HCT116 (cell line): ENCODE results near the gene FBXL16. TPM values are rescaled to one million over a fixed set of nuclear protein-coding genes. Genes with fewer than 3 reads are reported as not detected.

Experiments used
- ATAC-seq: fragments of 200-7000 bp; cut with Tn5 transposase; 2 replicates; pipeline ENCODE4 v1.9.1; 2020; ENCODE audit warnings: mild to moderate bottlenecking, moderate library complexity
- BruUV-seq: library from RNA; stranded (reverse); fragments of 400-500 nt; replicated peaks from 2 replicates; lab custom pipeline; 2021; lab: Mats Ljungman, UMichigan
- CTCF ChIA-PET: fragments of 300-600 bp; sonication (Branson Sonifier 250); formaldehyde crosslinking; loops from one replicate; lab custom pipeline; 2021; ENCODE audit warnings: antibody characterized with exemption; lab: Charles Lee
- POLR2A ChIA-PET: fragments of 300-600, 350-600 bp; sonication (Branson Sonifier 250); formaldehyde crosslinking; loops from one replicate; lab custom pipeline; 2021; ENCODE audit warnings: antibody characterized with exemption; lab: Charles Lee
- RAD21 ChIA-PET, 2 experiments: fragments of 300-600 bp; sonication (Branson Sonifier 250); formaldehyde crosslinking; loops; one replicate each; lab custom pipeline; 2023; ENCODE audit warnings: low total read pairs in 2 of 2; ENCODE audit not compliant: uncharacterized antibody in 2 of 2, unreplicated experiment in 2 of 2, low non-redundant PET in 1 of 2; lab: Charles Lee
- DNase-seq: peaks from one replicate; pipeline ENCODE4 v3.0.0-alpha.2; 2010; ENCODE audit warnings: low read depth, low spot score
- H2AFZ ChIP-seq: fragments of 200-600 bp; shearing (Covaris generic), sonication (generic); 2 replicates; pipeline ENCODE4 v1.6.1; 2017; ENCODE audit warnings: low read depth, mixed run types, mixed read lengths, antibody characterized with exemption, low read length; ENCODE audit not compliant: poor library complexity, severe bottlenecking
- H3K27ac ChIP-seq: 2 replicates; pipeline ENCODE4 v1.5.1; 2012; ENCODE audit warnings: low read depth, low read length
- H3K27me3 ChIP-seq: fragments of 200-600 bp; sonication (generic); 2 replicates; pipeline ENCODE4 v1.6.1; 2016; ENCODE audit warnings: mixed run types, low read length, mixed read lengths; ENCODE audit not compliant: insufficient read depth
- H3K36me3 ChIP-seq, 2 experiments: fragments of 200-500 bp in 1 of 2; fragments of 200-600 bp in 1 of 2; sonication (Bioruptor generic) in 1 of 2; sonication (generic) in 1 of 2; 2 replicates each; pipeline versions ENCODE4 v1.5.1 to v1.6.1; 2014 to 2016; ENCODE audit warnings: low read length in 2 of 2, inconsistent platforms in 1 of 2, mixed read lengths in 1 of 2, mixed run types in 1 of 2; ENCODE audit not compliant: insufficient read depth in 2 of 2, control insufficient read depth in 1 of 2
- H3K4me1 ChIP-seq, 2 experiments: fragments of 200-600 bp in 1 of 2; sonication (generic) in 1 of 2; 2 replicates each; pipeline versions ENCODE4 v1.5.1 to v1.6.1; 2012 to 2017; ENCODE audit warnings: low read length in 2 of 2, inconsistent platforms in 1 of 2, mild to moderate bottlenecking in 1 of 2, mixed read lengths in 1 of 2, mixed run types in 1 of 2, moderate library complexity in 1 of 2; ENCODE audit not compliant: insufficient read depth in 2 of 2, control insufficient read depth in 1 of 2
- H3K4me2 ChIP-seq: fragments of 200-600 bp; sonication (generic); 2 replicates; pipeline ENCODE4 v1.6.1; 2017; ENCODE audit warnings: mixed run types, low read length, mixed read lengths
- H3K4me3 ChIP-seq, 2 experiments: fragments of 200-600 bp in 1 of 2; sonication (generic) in 1 of 2; replicated peaks in 1 of 2; 2 replicates each; pipeline ENCODE4 v1.5.1; 2011 to 2016; ENCODE audit warnings: low read length in 2 of 2, control low read depth in 1 of 2, low read depth in 1 of 2, mild to moderate bottlenecking in 1 of 2, mixed read lengths in 1 of 2, mixed run types in 1 of 2
- H3K79me2 ChIP-seq: fragments of 200-600 bp; sonication (generic); 2 replicates; pipeline ENCODE4 v1.6.1; 2017; ENCODE audit warnings: mild to moderate bottlenecking, mixed run types, low read length, moderate library complexity, mixed read lengths; ENCODE audit not compliant: insufficient read depth
- H3K9ac ChIP-seq: fragments of 200-600 bp; sonication (generic); 2 replicates; pipeline ENCODE4 v1.6.1; 2016; ENCODE audit warnings: low read length, mixed read lengths
- H3K9me2 ChIP-seq: fragments of 200-600 bp; sonication (generic), shearing (Covaris generic); 2 replicates; pipeline ENCODE4 v1.6.1; 2017; ENCODE audit warnings: mixed run types, mild to moderate bottlenecking, moderate library complexity; ENCODE audit not compliant: insufficient read depth
- H3K9me3 ChIP-seq, 2 experiments: fragments of 200-500 bp in 1 of 2; fragments of 200-600 bp in 1 of 2; sonication (Bioruptor generic) in 1 of 2; sonication (generic) in 1 of 2; 2 replicates each; pipeline ENCODE4 v1.6.1; 2014 to 2017; ENCODE audit warnings: low read length in 2 of 2, mixed read lengths in 2 of 2, inconsistent platforms in 1 of 2, low read depth in 1 of 2, mild to moderate bottlenecking in 1 of 2, mixed run types in 1 of 2, moderate library complexity in 1 of 2; ENCODE audit not compliant: control insufficient read depth in 1 of 2, insufficient read depth in 1 of 2
- H4K20me1 ChIP-seq: fragments of 200-600 bp; sonication (generic), shearing (Covaris generic); 2 replicates; pipeline ENCODE4 v1.6.1; 2017; ENCODE audit warnings: mixed run types, mild to moderate bottlenecking, moderate library complexity; ENCODE audit not compliant: insufficient read depth
- ELF1 ChIP-seq: IDR thresholded peaks from 2 replicates; pipeline ENCODE4 v1.6.1; 2012; ENCODE audit warnings: low read depth, borderline replicate concordance
- EZH2 ChIP-seq: fragments of 200-600 bp; sonication (generic); IDR thresholded peaks from 2 replicates; pipeline ENCODE4 v1.6.1; 2017; ENCODE audit warnings: antibody characterized with exemption, mixed run types
- EZH2phosphoT487 ChIP-seq: fragments of 200-600 bp; IDR thresholded peaks from 2 replicates; pipeline ENCODE4 v1.6.1; 2018; ENCODE audit warnings: antibody characterized with exemption, borderline replicate concordance
- POLR2A ChIP-seq: IDR thresholded peaks from 2 replicates; pipeline ENCODE4 v1.7.0; 2011; ENCODE audit warnings: borderline replicate concordance; ENCODE audit not compliant: insufficient read depth, insufficient read length; ENCODE audit errors: extremely low read depth
- POLR2AphosphoS5 ChIP-seq: IDR thresholded peaks from 2 replicates; pipeline ENCODE4 v1.6.1; 2011; ENCODE audit warnings: mild to moderate bottlenecking, low read depth, low read length, moderate library complexity
- RAD21 ChIP-seq: IDR thresholded peaks from 2 replicates; pipeline ENCODE4 v1.6.1; 2012; ENCODE audit warnings: low read depth, mild to moderate bottlenecking
- ZFX ChIP-seq: fragments of 450-650 bp; IDR thresholded peaks from 2 replicates; pipeline ENCODE4 v1.6.1; 2017
- intact Hi-C: fragments of 100-400 bp; cut with micrococcal nuclease; formaldehyde crosslinking; loops from 2 replicates; pipeline ENCODE4 v1.10.0; 2022
- total RNA-seq: library from RNA; stranded (reverse); gene quantifications from one replicate; pipeline ENCODE4 v1.2.1, GENCODE V29; 2021; ENCODE audit not compliant: unreplicated experiment
- TF ChIP-seq, protein P1 (sequence below): IDR thresholded peaks from 2 replicates; pipeline ENCODE4 v1.6.1; 2012

FBXL16 gene
- total RNA-seq, 1 experiment from 2014 or later: 49.7 TPM

DNA sequence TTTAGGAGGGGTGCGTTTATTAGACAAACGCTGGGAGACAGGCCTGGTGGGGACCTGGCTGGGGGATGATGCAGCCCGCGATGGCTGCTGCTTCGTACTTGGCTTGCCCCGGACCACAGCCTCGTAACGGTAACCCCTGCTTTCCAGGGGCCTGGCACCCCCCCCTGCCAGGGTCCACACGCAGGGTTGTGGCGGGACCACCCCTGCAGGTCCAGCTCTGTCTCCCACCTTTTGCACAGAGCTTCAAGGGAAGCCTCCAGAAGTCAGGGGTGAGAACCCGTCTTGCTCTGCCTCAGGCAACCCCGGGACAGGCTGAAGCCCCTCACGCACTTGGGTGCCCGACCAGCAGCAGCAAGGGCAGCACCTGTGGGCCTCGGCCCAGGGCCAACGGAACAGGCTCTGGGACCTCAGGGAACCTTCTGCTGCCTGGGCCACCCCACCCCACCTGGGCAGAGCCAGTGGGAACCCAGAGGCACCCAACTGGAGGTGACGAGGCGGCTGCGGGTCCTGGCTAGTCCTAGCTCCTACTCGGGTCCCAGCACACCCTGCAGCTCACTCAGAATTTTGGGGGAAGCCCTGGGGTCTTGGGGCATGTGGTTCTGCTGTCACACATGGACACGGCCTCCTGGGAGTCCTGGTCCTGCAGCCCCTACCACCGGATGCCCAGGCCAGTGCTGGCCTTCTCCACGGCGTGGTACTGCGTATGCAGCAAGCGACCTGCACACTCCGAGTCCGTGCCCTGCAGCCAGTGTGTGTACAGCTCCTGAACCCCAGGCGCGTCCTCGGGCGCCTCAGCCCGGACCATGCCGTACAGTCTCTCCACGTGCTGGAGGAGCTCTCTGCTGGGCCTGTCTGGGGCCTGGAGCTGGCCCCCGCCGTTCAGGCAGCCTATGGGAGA is 24.4 kb upstream of the FBXL16 start:
- Histone ChIP-seq H3K27me3 (no peaks in the 10 kb centered on the region), H3K27ac (peak overlapping the region; percentile 95), H2AFZ (no peak overlapping the region), H3K4me1 (peaks cover 5 to 29% of the 10 kb centered on the region in 2 experiments; a peak in 3 of 4 replicates), H3K79me2 (peaks cover 19% of the 10 kb centered on the region; the same call in 1 of the 2 replicates), H3K9ac (peak overlapping the region; percentile 98; the same call in 1 of the 2 replicates), H3K36me3 (peaks cover 0 to 3% of the 10 kb centered on the region in 2 experiments; a peak in 2 of 4 replicates), H3K4me2 (peak overlapping the region; percentile 99), H3K4me3 (peak overlapping the region; percentile 80 to 89; a peak in 3 of 4 replicates)
- no peak for ATAC-seq
- POLR2A ChIA-PET: interaction anchor here (0.9 kb wide), 1 partner anchor 9 kb away, joined by 3 read pairs; the partner anchor contains the start of gene ANTKMT
- no TSS peak for BruUV-seq
- no peak for DNase-seq
- intact Hi-C loops: no loop called here
- no peak for TF ChIP-seq EZH2
- TF ChIP-seq, protein P1, sequence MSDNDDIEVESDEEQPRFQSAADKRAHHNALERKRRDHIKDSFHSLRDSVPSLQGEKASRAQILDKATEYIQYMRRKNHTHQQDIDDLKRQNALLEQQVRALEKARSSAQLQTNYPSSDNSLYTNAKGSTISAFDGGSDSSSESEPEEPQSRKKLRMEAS: no peak
- TF ChIP-seq POLR2A: no peak
- TF ChIP-seq POLR2AphosphoS5: 0 out of 2 replicates have a peak, but pooled peaks have one; percentile 13
- no peak for TF ChIP-seq ELF1
- TF ChIP-seq RAD21: no peak
- no peak for TF ChIP-seq ZFX
- TF ChIP-seq EZH2phosphoT487: no peak
- TF ChIP-seq, all 23 proteins: peak for 1
- Histone ChIP-seq H4K20me1 (no peaks in the 10 kb centered on the region), H3K9me2 (no peaks in the 10 kb centered on the region), H3K9me3 (no peaks in the 10 kb centered on the region)
- ChIA-PET CTCF (interaction anchor here (3.0 kb wide), 1 partner anchor 11 kb away, joined by 9 read pairs; the partner anchor contains the start of gene CIAO3), RAD21 (no interaction called here)
